Endodermal cell (in vitro differentiated cells): ENCODE measurements around the gene TRIM50. TPM values are rescaled to one million over a fixed set of nuclear protein-coding genes. Genes with fewer than 3 reads are reported as not detected.
"Not testable (repeated sequence)": the region's sequence is repeated elsewhere in the genome, so short reads cannot be mapped to it uniquely, and the experiment has no call there.

Experiments
- DNase-seq: peaks from one replicate; pipeline ENCODE4 v3.0.0-alpha.2; 2017
- H3K27ac ChIP-seq: 2 replicates; pipeline ENCODE4 v1.5.1; 2013; ENCODE audit warnings: mild to moderate bottlenecking, low read depth, low read length, moderate library complexity
- H3K27me3 ChIP-seq: 2 replicates; pipeline ENCODE4 v1.6.1; 2013; ENCODE audit warnings: mild to moderate bottlenecking, low read length, moderate library complexity; ENCODE audit not compliant: insufficient read depth, control insufficient read depth, poor library complexity, severe bottlenecking
- H3K36me3 ChIP-seq: 2 replicates; pipeline ENCODE4 v1.7.0; 2013; ENCODE audit warnings: mild to moderate bottlenecking, low read length, moderate library complexity; ENCODE audit not compliant: control insufficient read depth, insufficient read depth
- H3K4me1 ChIP-seq: one replicate; pipeline ENCODE4 v1.7.0; 2013; ENCODE audit warnings: low read length; ENCODE audit not compliant: control insufficient read depth, insufficient read depth
- H3K4me3 ChIP-seq: 2 replicates; pipeline ENCODE4 v1.5.1; 2013; ENCODE audit warnings: mild to moderate bottlenecking, low read length, moderate library complexity
- H3K9ac ChIP-seq: 2 replicates; pipeline ENCODE4 v1.6.1; 2013; ENCODE audit warnings: mild to moderate bottlenecking, low read length, moderate library complexity; ENCODE audit not compliant: poor library complexity, severe bottlenecking; ENCODE audit errors: extremely low read depth
- H3K9me3 ChIP-seq: 2 replicates; pipeline ENCODE4 v1.6.1; 2013; ENCODE audit warnings: mild to moderate bottlenecking, low read length, moderate library complexity; ENCODE audit not compliant: control insufficient read depth
- H3K27ac Mint-ChIP-seq: 2 replicates; pipeline ENCODE4 v1.8.0; 2020; ENCODE audit warnings: mixed read lengths
- H3K27me3 Mint-ChIP-seq: 2 replicates; pipeline ENCODE4 v1.8.0; 2021; ENCODE audit warnings: mild to moderate bottlenecking, mixed read lengths; ENCODE audit not compliant: insufficient read depth
- H3K36me3 Mint-ChIP-seq: 2 replicates; pipeline ENCODE4 v1.8.0; 2020; ENCODE audit warnings: low read depth, mixed read lengths
- H3K4me1 Mint-ChIP-seq: 2 replicates; pipeline ENCODE4 v1.8.0; 2020; ENCODE audit warnings: mixed read lengths
- H3K4me3 Mint-ChIP-seq: 2 replicates; pipeline ENCODE4 v1.8.0; 2020; ENCODE audit warnings: mild to moderate bottlenecking, moderate library complexity, mixed read lengths
- H3K9me3 Mint-ChIP-seq: 2 replicates; pipeline ENCODE4 v1.8.0; 2020; ENCODE audit warnings: mild to moderate bottlenecking, mixed read lengths
- WGBS, 2 experiments: methylation state at CpG; one replicate each; pipeline versions ENCODE4 v1.1.5 to v1.1.7; 2013; ENCODE audit warnings: missing lambda C conversion rate in 2 of 2, mixed read lengths in 1 of 2; ENCODE audit not compliant: insufficient coverage in 1 of 2, insufficient read length in 1 of 2; 5-methylcytosine and 5-hydroxymethylcytosine counted together
- total RNA-seq, 2 donors: library from RNA; stranded (reverse); fragmentation: NEBNext Ultra II Directional in 1 of 2; extraction: Animal tissue kit (Norgen Biotek cat#: 25700) in 1 of 2; gene quantifications; 2 replicates in 1 of 2; 3 replicates in 1 of 2; pipeline ENCODE4 v1.2.1, GENCODE V29; 2021
- TF ChIP-seq, protein P1 (sequence below): fragments of 200-600 bp; sonication (generic); conservative IDR thresholded peaks from 2 replicates; pipeline ENCODE4 v1.5.0; 2021; ENCODE audit warnings: antibody characterized with exemption, mild to moderate bottlenecking

The TRIM50 gene
- total RNA-seq, 2 donors from 2014 or later, result 0.24 to 0.33 TPM

DNA sequence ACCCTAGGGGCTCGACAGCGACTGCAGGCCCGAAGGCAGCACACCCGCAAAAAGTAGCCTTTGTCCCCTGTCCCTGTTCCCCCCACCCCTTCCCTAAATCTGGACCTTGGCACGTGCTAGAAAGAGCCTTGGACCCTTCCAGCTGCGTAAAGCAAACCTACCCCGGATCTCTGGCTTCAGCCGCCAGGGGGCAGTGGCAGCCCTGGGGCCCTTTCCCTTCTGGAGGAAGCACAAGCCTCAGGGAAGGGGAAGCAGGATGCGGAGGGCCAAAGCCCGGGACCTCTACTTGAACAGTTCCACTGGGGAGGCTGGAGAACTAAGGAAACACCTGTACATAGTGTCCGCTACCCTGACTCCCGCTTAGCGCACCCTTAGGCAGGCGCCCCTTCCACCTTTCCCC lies 26.8 kb downstream of the TRIM50 start:
- H3K4me3 ChIP-seq, H3K9me3 Mint-ChIP-seq, H3K36me3 Mint-ChIP-seq, H3K36me3 ChIP-seq, H3K27me3 Mint-ChIP-seq, H3K9ac ChIP-seq, H3K4me3 Mint-ChIP-seq, H3K27ac ChIP-seq, DNase-seq, H3K4me1 Mint-ChIP-seq, H3K27ac Mint-ChIP-seq, H3K4me1 ChIP-seq, H3K27me3 ChIP-seq, H3K9me3 ChIP-seq: not testable (repeated sequence)
- WGBS, 2 experiments, result 93% methylated on average over 6 of the region's 14 CpGs; no CpG with 5 or more reads in 1 of the 2 experiments
- TF ChIP-seq, protein P1, sequence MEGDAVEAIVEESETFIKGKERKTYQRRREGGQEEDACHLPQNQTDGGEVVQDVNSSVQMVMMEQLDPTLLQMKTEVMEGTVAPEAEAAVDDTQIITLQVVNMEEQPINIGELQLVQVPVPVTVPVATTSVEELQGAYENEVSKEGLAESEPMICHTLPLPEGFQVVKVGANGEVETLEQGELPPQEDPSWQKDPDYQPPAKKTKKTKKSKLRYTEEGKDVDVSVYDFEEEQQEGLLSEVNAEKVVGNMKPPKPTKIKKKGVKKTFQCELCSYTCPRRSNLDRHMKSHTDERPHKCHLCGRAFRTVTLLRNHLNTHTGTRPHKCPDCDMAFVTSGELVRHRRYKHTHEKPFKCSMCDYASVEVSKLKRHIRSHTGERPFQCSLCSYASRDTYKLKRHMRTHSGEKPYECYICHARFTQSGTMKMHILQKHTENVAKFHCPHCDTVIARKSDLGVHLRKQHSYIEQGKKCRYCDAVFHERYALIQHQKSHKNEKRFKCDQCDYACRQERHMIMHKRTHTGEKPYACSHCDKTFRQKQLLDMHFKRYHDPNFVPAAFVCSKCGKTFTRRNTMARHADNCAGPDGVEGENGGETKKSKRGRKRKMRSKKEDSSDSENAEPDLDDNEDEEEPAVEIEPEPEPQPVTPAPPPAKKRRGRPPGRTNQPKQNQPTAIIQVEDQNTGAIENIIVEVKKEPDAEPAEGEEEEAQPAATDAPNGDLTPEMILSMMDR, result peak; percentile 45

DNA sequence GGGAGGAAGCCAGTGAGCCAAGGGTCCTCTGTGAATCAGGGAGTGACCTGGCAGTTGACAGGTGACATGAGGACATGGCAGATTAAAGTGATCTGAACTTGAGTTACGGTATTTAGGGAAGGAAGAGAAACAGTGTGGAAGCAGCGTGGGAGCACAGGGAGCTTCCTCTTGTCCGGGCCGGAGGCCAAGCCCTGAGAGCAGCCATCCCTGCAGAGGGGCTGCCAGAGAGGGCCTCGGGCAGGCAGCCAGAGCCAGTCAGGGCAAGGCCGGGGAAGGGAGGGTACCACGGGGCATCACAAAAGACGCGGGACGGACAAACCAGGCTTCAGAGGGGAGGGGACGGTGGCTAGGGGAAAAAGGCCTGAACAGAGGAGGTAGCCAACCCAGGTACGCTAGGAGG lies 28.1 kb downstream of the TRIM50 start:
- not testable (repeated sequence) for H3K27me3 ChIP-seq, H3K36me3 Mint-ChIP-seq, H3K9me3 Mint-ChIP-seq, H3K4me1 Mint-ChIP-seq, H3K27me3 Mint-ChIP-seq, H3K27ac Mint-ChIP-seq, H3K36me3 ChIP-seq, H3K4me3 Mint-ChIP-seq, H3K9ac ChIP-seq, H3K4me1 ChIP-seq, H3K27ac ChIP-seq, H3K4me3 ChIP-seq, H3K9me3 ChIP-seq
- DNase-seq, result peak; percentile 22
- WGBS, 2 experiments, result 94 to 97% methylated on average over 5 to 7 of the region's 12 CpGs

DNA sequence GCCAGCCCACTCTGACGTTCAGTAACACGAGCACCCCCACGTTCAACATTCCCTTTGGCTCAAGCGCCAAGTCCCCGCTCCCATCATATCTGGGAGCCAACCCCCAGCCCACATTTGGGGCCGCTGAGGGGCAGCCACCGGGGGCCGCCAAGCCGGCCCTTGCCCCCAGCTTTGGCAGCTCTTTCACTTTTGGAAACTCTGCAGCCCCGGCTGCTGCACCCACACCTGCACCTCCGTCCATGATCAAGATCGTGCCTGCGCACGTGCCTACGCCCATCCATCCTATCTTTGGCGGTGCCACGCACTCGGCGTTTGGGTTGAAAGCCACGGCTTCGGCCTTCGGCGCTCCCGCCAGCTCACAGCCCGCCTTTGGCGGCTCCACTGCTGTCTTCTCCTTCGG lies 30.2 kb downstream of the TRIM50 start:
- H3K4me1 ChIP-seq, H3K27me3 Mint-ChIP-seq, H3K9ac ChIP-seq, H3K4me3 Mint-ChIP-seq, H3K27ac Mint-ChIP-seq, H3K27me3 ChIP-seq, H3K9me3 Mint-ChIP-seq, H3K36me3 Mint-ChIP-seq, H3K36me3 ChIP-seq, H3K4me3 ChIP-seq, H3K4me1 Mint-ChIP-seq, H3K27ac ChIP-seq, H3K9me3 ChIP-seq: not testable (repeated sequence)
- 96% methylated on average over 7 of the region's 27 CpGs; no CpG with 5 or more reads in 1 of the 2 experiments for WGBS, 2 experiments
- DNase-seq, result peak; percentile 4

DNA sequence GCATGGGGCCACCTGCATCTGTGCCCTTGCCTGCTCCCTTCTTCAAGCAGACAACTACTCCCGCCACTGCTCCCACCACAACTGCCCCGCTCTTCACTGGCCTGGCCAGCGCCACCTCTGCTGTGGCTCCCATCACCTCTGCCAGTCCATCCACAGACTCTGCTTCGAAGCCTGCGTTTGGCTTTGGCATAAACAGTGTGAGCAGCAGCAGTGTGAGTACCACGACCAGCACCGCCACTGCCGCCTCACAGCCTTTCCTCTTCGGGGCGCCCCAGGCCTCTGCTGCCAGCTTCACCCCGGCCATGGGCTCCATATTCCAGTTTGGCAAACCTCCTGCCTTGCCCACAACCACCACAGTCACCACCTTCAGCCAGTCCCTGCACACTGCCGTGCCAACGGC lies 30.6 kb downstream of the TRIM50 start:
- H3K4me3 Mint-ChIP-seq, H3K9ac ChIP-seq, H3K4me1 ChIP-seq, H3K9me3 Mint-ChIP-seq, H3K27me3 ChIP-seq, H3K36me3 ChIP-seq, H3K4me1 Mint-ChIP-seq, H3K4me3 ChIP-seq, H3K27ac Mint-ChIP-seq, H3K27ac ChIP-seq, H3K36me3 Mint-ChIP-seq, H3K27me3 Mint-ChIP-seq, H3K9me3 ChIP-seq, DNase-seq: not testable (repeated sequence)
- no CpG with 5 or more reads among the region's 13 CpGs for WGBS, 2 experiments

DNA sequence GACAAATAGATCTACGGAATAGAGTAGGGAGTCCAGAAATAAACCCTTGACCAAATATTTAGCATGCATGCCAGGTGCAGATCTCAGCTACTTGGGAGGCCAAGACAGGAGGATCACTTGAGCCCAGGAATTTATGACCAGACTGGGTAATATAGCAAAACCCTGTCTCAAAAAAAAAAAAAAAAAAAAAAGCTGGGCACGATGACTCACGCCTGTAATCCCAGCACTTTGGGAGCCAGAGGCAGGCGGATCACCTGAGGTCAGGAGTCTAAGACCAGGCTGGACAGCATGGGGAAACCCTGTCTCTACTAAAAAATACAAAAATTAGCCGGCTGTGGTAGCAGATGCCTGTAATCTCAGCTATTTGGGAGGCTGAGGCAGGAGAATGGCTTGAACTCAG lies 50.7 kb downstream of the TRIM50 start:
- not testable (repeated sequence) for H3K36me3 ChIP-seq, H3K9me3 ChIP-seq, H3K36me3 Mint-ChIP-seq, H3K4me1 Mint-ChIP-seq, H3K9me3 Mint-ChIP-seq, H3K4me1 ChIP-seq, H3K27me3 Mint-ChIP-seq, H3K4me3 ChIP-seq, H3K4me3 Mint-ChIP-seq, H3K27ac ChIP-seq, DNase-seq, H3K27me3 ChIP-seq, H3K27ac Mint-ChIP-seq, H3K9ac ChIP-seq
- no CpG with 5 or more reads among the region's 5 CpGs for whole genome bisulfite sequencing, 2 experiments

DNA sequence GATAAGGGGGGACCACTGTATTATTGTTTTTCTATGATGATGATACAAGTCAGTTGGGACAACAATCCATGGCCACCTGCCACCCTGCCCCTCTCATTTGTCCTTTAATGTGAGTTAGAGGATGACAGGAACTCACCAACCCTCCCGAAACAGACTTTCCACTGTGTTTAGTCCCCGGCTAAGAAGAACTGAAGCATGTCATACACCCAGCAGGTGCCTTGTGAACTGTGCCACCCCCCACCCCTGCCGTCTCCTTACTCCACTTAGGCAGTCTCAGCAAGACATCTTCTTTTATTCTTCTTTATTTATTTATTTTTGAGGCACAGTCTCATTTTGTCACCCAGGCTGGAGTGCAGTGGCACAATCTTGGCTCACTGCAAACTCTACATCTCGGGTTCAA lies 60.1 kb downstream of the TRIM50 start:
- not testable (repeated sequence) for H3K36me3 Mint-ChIP-seq, DNase-seq, H3K27ac Mint-ChIP-seq, H3K4me3 Mint-ChIP-seq, H3K36me3 ChIP-seq, H3K27ac ChIP-seq, H3K27me3 ChIP-seq, H3K4me1 Mint-ChIP-seq, H3K9ac ChIP-seq, H3K4me3 ChIP-seq, H3K4me1 ChIP-seq, H3K9me3 Mint-ChIP-seq, H3K9me3 ChIP-seq, H3K27me3 Mint-ChIP-seq
- 86 to 100% methylated on average over 1 of the region's 4 CpGs for WGBS, 2 experiments
